ENCODE results near the gene IL22RA1.

IL22RA1 gene

DNA sequence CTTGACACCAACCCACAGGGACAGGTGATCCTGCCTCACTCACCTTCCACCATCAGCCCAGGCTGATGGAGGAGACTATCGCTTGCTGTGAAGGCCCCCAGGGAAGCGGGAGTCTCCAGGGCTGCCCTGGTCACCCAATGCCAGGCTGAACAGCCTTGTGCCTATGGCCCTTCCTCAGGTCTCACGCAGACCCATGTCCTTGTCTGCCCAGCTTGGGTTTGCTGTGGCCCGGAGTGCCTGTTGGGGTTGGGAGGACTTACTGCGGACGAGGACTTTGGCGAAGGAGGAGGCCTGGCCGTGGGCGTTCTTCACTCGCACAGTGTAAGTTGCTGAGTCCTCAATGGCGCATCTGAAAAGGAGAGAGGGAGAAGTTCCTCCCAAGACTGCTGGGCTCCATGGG is 45.3 kb downstream of the IL22RA1 start:
- no peak for DNase-seq (ENCODE audit: low spot score)

DNA sequence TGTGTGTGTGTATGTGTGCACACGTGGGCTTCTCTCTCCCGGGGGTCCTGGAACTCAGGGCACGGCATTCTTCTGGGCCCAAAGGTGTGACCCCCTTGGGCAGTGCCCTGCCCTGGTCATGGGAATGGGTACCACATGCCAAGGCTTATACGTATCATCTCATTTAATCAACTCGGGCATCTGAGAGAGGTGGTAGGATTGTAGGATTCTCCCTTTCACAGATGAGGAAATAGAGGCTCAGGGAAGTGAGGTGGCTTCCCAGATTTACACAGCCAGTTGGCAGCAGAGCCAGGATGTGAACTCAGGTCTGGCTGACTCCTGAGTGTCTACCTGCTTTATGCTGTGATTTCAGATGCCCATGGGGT is 46.2 kb downstream of the IL22RA1 start:
- no peak for DNase-seq (ENCODE audit: low spot score)

DNA sequence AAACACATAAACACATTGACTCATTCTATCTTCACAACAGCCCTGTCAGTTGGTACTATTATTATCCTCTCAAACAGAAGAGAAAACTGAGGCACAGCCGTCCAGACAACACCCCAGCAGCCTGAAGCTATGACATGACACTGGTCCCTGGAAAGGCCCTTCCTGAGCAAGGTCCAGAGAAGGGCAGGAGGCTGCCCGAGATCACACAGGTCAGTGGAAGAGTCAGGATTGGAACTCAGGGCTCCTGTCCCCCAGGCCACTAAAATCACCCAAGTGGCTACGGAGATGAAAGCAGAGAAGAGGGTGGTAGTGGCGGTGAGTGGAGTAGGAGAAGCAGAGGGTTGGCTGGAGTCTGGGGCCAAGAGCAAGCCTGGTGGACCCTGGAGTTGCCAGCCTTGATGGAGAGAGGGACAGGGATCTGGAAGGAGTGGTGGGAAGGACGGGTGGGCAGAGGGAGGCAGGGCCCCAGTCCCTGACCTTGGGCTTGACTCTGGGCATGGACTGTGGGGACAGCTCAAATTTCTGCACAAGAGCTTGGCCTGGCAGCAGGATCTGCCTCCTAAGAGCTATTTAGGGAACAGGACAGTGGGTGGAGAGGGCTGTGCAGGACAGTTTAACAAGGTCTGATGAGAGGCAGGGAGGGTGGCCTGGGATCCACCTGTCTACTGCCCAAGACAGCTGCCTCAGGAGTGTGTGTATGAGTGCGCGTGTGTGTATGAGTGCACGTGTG is 46.8 kb downstream of the IL22RA1 start:
- no peak for DNase-seq (ENCODE audit: low spot score)

DNA sequence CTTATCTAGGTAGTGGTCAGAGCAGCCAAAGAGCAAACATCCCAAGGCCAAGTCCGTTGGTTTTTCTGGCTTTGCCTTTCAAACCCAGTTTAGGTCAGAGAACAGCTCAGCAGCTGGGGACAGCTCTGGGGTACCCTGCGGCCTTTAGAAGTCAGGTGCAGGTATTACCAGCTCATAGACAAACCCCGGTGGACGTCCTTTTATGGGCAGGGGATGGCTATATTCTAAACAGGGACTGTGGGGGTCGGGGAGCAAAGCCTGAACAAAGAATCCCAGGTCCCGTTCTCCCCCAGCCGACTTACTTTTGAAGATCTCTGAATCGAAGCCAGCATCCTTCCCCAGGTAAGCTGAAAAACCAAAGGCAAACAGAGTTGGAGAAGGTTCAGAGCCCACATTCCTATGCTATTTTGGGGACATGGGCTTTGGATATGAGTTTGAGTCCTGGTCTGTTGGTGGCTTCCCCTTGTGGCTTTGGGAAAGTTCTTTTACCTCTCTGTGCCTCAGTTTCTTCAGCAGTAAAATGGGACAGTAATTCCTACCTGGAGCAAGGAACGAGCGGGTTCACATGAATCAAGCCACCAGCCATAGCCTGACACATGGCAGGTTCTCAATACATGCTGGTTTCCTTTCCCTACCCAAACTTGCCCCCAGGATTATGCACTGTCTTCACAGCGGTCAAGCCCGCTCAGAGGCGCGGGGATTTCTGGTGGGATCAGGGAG is 47.6 kb downstream of the IL22RA1 start:
- no peak for DNase-seq (ENCODE audit: low spot score)

DNA sequence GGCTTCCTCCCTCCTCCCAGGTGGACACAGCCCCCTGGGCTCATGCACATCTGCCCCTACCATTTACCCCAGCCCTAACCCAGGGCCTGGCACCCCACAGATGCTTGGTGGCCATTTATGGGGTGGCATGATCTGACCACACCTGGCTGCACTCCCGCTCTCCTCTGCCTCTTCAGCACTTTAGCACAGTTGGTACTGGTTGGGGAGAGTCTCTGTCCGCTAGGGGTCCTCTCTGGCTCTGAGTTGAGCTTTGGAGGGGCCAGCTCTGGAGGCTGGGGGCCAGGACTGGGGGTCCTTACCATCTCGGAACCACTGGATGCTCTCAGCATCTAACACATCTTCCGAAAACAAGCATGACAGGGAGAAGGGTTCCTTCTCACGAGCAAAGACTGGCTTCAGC is 48.4 kb downstream of the IL22RA1 start:
- no peak for DNase-seq (ENCODE audit: low spot score)

DNA sequence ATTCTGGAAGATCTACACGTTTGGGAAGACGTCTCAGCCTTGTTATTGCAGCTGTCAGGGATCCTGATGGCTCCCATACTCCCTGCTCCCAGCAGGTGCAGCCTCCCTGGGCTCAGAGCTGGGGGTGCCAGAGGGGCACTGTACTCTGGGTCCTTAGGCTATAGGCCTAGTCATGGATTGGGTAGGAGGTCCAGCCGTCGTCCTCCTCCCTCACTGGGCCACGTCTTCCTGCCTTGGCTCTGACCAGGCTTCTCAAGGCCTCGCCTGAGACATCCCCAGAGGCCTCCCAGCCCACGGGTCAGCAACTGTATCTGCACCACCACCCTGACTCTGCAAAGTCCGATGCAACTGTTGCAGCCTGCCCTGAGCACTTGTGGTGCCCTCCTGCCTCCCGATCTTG is 49.2 kb downstream of the IL22RA1 start:
- DNase-seq (ENCODE audit: low spot score) = no peak

DNA sequence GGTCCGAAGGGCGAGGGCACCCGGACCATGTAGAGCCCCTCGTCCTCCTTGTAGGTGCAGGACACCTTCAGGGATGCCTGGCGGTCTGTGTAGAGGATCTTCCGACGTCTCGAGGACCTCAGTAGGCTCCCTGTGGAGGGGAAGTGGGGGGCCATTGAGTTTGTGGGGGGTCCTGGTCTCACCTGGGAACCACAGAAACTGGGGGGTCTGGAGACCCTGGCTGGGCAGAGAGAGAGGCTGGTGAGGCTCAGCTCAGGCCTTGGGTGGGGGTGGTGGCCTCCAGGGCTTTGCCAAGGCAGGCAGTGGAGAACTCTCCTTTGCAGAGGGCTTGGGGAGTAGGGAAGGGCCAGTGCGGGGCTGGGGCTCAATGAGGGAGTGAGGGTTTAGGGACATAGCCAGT is 50.0 kb downstream of the IL22RA1 start:
- no peak for DNase-seq (ENCODE audit: low spot score)

DNA sequence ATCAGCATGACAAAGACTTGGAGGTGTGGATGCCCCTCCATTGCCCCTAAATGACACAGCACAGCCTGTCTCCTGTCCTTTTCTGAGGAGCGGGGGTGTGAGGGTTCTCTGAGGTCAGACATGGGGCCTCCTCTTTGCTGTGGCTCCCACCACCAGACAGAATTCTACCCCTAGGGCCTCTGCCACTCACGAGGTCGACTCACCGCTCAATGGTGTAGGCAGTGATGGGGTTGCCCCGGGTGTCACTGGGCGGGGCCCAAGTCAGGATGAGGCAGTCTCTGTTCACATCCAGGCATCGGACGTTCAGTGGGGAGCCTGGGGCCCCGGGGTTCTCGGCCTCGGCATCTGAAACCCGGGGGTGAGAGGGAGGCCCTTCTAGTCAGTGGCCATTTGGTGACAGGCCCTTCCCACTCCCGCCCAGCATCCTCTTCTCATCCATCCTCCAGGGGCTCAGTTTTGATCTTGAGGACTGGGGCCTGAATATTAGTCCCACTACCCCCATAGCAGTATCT is 50.9 kb downstream of the IL22RA1 start:
- no peak for DNase-seq (ENCODE audit: low spot score)

DNA sequence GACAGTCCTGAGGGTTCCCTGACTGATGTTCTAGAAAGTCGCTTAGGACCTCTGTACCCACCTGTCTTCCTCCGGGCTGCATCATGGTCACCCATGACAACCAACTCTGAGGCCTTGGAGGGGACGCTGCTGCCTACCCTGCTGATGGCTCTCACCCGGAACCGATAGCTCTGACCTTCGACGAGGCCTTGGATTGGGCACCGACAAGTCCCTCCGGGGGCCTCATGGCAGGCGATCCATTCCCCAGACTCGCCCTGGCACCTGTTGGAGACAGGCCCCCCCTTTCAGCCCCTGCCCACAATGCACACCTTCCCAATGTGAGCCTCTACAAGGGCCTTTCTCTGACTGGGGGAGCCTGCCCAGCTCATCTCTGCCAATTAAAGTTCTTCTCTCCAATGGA is 52.2 kb downstream of the IL22RA1 start:
- DNase-seq (ENCODE audit: low spot score) = no peak

DNA sequence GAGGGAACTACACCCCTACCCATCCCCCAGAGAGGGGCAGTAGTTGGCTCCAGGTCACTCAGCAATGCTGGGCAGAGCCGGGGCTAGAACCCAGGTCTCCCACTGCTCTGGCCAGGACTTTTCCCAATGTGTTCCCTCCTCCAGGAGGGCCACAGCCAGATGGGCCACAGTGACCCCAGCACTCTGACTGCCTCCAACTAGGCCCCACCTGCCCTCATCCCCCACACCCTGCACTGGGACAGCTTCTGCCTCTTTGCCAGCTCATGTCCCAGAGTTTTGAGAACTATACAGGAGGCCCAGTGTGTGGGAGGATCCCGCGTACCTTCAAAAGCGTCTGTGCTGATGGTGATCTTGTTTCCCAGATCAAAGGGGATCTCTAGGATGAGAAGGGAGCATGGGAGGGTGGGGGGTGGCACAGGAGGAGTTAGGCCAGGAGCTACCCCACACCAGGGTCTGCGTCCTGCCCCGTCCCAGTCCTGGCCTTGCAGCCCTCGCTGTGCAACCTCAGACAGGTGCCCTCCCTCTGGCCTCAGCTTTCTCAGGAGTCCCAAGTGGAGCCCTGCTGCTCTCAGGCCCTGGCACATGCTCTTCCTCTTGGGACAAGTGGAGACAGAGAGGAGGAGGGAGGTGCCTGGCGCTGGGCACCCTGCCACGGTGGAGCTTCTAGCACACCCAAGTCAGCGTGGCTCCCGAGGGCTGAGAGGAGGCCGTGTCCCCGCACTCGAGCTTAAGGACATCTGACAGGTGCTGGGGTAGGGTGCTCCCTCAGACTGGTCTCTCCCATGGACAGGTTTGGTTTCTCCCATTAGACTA is 53.0 kb downstream of the IL22RA1 start:
- no peak for DNase-seq (ENCODE audit: low spot score)

DNA sequence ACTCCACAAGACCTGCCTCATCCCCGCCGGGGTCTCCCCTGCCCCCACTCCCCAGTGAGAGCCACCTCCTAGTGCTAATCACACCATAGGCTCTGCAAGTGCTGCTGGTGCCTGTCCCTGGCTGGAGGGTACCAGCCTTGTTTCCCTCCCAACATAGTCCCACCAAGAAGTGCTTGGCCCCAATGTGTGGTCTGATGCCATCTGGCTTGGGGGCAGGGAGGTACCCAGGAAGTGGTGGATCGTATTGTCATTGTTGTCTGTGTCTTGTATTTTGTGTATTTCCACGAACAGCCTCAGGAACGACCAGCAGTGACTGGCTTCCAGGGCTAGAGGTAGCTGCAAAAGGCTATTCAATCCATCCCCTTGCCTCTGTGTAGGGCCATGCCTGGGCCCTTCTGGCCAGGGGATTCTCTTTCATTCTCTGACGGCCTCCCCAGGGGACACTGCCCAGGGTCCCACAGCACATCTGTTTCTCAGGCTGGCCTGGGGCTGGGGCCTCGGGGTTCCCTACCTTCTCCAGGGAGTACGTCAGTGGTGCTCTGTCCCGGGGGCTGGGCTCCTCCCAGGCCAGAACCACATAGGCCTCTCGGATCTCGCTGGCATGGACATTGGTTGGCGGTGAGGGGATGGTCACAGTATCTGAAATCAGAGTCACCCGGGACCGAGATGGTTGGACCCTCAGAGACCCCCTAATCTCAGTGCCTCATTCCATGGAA is 53.8 kb downstream of the IL22RA1 start:
- DNase-seq (ENCODE audit: low spot score) = no peak

DNA sequence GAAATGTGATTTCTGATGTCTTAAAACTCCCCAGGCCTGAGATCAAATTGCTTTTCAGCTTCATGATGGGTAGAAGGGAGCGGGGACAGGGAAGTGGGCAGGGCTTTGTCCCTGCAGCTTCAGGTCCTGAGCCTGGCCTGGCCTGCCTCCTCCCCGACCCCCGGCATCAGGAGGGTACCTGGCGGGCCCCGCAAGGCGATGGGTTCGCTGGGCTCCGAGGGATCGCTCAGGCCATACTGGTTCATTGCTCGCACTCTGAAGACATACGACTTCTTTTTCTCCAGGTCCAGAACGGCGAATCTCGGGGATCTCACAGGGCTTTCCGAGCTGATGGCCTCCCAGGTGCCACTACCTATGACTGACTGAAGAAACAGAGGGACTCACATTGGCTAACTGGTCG is 56.5 kb downstream of the IL22RA1 start:
- DNase-seq (ENCODE audit: low spot score) = no peak

DNA sequence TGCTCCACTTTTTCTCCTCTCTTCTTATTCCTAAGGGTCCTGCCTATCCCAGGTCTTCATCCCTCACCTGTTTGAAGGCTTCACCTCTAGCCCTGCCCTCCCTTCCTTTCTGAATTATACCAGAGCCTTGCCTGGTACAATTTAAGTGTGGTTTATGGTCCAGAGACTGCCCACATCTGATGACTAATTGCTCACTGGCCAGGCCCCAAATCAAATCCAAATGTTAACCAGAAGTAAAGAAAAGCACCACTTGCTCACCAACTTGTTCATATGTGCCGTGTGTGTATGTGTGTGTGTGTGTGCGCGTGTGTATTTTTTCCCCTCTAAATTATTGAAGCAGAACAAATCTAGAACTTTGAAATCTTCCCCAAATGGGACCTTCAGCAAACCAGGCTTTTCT is 57.4 kb downstream of the IL22RA1 start:
- no peak for DNase-seq (ENCODE audit: low spot score)

DNA sequence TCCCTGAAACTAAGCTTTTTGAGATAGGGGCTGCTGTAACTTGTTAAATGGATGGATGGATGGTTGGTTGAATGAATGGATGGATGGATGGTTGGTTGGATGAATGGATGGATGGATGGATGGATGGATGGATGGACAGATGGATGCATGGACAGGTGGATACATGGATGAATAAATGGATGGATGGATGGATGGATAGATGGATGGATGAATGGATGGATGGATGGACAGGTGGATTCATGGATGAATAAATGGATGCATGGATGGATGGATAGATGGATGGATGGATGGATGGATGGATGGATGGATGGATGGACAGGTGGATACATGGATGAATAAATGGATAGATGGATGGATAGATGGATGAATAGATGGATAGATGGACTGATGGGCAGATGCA is 57.9 kb downstream of the IL22RA1 start:
- no peak for DNase-seq (ENCODE audit: low spot score)

DNA sequence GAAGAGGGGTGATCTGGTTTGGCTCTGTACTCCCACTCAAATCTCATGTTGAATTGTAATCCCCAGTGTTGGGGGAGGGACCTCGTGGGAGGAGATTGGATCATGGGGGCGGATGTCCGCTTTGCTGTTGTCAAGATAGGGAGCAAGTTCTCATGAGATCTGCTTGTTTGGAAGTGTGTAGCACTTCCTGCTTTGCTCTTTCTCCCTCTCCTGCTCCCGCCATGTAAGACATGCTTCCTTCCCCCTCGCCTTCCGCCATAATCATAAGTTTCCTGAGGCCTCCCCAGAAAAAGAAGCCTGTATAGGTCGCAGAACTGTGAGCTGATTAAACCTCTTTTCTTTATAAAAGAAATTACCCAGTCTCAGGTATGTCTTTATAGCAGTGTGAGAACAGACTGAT is 58.9 kb downstream of the IL22RA1 start:
- DNase-seq (ENCODE audit: low spot score) = no peak

DNA sequence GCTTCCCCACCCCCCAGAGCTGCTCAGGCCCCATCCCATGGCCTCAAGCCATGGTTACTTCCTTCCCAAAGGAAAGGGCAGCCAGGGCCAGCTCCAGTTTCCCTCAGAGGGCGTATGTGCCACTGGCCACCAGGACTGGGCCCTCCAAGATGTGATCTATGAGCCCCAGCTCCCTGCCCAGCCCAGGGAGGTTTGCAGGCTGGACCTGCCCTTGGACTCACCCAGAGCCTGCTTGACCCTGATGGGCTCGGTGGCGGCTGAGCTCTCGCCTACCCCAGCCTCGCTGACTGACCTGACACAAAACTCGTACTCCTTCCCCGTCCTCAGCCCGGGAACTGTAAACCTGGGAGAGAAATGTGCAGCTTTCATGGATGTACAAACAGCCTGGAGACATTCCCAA is 60.6 kb downstream of the IL22RA1 start:
- no peak for DNase-seq (ENCODE audit: low spot score)

DNA sequence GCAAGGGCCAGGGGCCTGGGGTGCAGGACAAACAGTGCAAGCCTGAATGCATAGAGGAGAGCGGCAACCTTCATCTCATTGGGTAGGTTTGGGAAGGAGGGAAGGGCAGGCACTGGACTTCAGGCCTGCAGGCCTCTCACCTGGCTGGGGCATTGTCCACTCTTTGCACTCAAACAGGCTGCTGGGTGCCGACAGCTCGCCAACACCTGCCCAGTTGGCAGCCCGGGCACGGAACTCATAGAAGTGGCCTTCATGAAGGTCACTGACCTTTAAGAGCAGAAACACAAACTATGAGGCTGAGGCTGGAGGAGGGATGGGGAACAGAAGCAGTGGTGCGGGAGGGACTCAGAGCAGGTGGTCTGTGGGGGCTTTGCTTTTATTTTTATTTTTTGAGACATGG is 61.8 kb downstream of the IL22RA1 start:
- no peak for DNase-seq (ENCODE audit: low spot score)

DNA sequence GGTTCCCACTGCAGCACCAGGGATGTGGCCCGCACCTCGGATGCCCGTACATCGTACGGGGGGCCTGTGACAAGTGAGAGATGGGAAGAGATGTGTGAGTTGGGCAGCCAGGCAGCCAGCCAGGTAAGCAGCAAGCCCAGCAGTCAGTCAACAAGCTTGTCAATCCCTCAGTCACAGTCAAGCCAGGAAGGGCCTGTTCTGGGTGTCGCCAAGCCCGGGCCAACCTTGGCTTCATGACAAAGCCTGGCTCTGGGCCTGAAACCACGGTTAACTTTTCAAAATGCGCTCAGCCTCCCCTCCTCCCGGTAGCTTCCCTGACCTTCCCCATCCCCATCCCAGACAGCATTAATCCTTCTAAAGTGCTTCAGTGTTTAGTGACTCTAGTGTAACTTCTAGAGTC is 62.8 kb downstream of the IL22RA1 start:
- DNase-seq (ENCODE audit: low spot score) = no peak

DNA sequence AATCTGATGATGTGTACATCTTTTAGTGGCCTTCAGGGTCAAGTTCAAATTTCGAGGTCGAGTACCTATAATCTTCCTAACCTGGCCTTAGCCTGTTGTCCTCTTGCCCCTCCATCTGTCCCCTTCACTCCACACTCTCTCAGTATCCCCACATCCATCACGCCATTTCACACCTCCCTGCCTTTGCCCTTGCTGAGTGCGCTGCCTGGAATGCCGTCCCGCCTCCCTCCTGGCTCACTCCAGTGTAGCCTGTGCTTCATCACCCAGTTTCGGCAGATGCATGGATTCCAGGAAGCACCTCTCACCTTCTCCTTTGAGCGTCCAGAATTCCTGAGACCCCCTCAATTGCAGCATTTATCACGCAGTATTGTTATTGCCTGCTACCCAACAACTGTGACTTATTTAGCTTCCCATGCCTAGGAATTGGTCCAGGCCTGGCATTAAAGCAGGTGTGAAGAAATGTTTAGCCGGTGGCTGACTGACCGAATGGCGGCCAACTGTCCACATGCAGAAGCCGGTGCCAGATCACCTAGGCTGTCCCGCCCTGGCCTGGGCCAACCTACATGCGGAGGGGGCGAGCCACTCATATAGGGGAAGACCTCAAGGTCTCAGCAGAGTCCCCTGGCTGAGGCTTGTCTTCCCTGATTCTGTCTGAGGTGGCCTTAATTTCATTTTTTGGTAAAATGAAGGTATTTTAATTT is 65.5 kb downstream of the IL22RA1 start:
- DNase-seq (ENCODE audit: low spot score) = no peak

DNA sequence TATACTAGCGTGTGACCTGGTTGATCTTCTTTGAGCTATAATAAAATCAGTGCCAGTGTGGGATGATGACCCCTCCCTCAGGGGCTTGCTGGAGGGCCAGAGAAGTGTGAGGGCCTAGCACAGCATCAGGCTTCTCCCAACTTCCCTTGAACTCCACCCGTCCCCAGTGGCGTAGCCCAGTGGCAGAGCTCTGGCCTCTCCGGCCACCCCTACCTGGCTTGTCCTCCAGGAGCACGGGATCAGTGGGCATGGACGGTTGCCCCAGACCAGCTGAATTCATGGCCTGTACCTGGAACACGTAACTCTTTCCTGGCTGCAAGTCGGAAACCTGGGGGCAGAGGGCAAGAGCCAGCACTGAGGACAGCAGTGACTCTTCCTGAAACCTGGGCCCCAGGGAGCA is 67.0 kb downstream of the IL22RA1 start:
- no peak for DNase-seq (ENCODE audit: low spot score)

DNA sequence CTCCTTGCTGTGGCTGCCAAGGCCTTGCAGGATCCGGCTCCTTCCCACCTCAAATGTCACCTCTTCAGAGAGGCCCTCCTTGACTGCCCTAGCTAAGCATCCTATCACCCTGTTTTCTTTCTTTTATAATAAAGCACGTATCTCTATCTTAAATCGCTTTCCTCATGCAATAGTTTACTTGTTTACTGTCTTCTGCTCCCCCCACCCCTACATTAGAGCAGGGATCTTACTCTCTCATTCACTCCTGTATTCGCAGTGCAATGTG is 67.4 kb downstream of the IL22RA1 start:
- no peak for DNase-seq (ENCODE audit: low spot score)
